GM18951 (cell line): Measurements from ENCODE around the gene FAM181B.

Experiments
- POLR2A ChIP-seq: IDR thresholded peaks from 4 replicates; pipeline ENCODE4 v1.6.1; 2011; ENCODE audit warnings: mild to moderate bottlenecking; ENCODE audit not compliant: insufficient read length, insufficient read depth; ENCODE audit errors: extremely low read depth
- in situ Hi-C: fragments of 300-500 bp; cut with MboI; formaldehyde crosslinking; loops from one replicate; pipeline ENCODE4 v1.12.0; 2022; ENCODE audit warnings: low sequenced_read_pairs, mixed read lengths, inconsistent platforms; ENCODE audit not compliant: unreplicated experiment

Gene FAM181B

DNA sequence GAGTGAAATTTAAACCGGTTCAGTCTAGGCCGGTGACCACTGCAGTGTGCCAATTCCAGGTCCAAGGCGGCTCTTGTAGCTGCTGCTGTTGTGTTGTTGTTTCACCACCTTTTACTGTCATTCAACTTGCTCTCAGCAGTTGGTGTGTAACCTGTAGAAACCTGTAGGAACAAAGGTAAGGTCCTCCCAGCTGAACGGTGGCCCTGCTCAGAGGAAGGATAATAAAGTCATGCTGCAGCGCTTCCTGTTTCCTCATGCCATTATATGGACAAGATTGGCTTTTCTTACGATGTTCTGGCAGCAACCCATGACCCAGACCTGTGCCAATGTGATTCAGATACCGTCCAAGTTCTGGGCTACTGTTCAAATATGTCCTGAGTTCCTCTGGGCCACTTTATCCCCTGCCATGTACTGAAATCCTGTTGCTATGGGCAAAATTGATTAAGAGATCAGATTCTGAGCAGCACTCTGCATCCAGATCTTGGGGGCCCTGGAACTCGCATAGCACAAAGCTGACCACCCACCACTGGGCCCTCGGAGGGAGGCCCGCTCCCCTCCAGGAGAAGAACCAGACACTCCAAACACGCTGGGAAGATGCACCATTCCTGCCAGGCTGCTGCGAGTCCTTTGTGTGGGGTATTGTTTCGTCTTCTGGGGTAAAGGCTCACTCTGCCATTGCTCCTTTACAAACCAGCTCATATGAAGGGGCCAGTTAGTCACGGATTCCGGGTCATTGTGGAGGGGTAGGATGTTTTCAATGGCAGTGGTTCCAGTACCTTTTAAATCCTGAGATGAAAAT is 13.2 kb downstream of the FAM181B start:
- in situ Hi-C loops = no loop called here
- no peak for TF ChIP-seq POLR2A

DNA sequence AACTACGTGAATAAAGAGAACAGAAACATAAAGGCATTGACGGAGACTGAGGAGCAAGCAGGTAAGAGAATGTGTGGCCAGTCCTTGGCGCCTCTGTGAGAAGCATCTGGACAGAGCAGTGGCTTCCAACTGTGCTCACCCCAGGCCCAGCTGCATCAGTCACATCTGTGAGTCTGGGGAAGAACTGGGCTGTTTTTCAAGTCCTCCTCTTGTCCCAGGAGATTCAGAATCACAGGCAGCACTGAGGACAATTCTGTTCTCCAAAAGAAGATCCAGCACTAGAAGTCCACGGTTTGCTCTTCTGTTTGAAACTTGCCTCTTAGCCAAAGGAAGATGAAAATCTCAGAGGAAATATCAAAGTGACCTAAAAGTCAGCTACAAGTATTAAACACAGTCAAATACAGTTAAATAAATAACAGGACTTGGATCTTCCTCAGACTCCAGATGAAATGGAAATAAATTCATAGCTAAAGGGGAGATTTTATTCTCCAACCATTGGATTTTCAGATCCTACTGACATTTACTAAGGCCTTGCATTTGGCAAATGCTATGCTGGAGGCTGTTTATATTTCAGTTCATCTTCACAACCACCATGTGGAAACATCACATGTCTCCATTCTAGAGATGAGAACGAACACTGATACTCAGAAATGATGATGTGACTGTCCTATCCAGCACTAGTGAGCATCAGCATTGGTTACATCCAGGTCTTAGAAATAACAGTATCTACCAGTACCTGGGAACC is 14.1 kb downstream of the FAM181B start:
- in situ Hi-C loops = no loop called here
- no peak for TF ChIP-seq POLR2A

DNA sequence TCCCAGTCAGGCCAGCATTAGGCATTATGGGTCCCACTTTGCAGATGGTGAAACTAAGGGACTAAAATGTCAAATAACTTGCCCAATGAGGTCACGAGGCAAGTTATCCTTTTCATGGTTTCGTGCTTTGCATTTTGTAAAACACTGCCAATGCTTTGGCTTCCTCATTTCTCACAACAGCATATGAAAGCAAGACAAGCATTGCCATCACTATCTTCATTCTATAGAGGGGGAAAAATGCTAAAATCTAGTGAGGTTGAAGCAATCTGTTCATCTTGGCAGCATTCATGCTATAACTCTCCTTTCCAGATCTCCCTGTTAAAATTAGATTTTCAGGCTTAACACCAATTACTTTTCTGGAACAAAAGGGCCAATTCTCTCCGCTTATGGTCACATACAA is 14.8 kb downstream of the FAM181B start:
- TF ChIP-seq POLR2A = no peak
- in situ Hi-C loops = no loop called here

DNA sequence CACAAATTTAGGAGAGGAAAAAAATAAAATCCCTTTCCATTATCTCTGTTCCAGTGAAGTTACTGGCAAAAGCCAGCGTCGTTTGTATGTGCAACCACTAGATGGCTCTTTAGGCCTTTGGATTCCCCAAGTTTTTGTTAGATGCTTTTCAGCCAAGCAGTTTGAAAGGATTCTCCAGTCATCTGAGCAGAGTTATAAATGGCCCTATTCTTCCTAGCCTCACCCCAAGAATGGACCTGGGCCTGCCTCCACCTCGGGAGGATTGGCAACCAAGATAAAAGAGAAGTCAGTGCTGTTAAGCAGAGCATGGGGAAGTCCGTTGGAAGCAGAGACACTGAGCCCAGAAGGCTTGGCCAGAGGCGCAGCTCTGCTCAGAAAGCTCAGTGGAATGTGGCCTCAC is 15.4 kb downstream of the FAM181B start:
- in situ Hi-C loops = no loop called here
- TF ChIP-seq POLR2A = no peak

DNA sequence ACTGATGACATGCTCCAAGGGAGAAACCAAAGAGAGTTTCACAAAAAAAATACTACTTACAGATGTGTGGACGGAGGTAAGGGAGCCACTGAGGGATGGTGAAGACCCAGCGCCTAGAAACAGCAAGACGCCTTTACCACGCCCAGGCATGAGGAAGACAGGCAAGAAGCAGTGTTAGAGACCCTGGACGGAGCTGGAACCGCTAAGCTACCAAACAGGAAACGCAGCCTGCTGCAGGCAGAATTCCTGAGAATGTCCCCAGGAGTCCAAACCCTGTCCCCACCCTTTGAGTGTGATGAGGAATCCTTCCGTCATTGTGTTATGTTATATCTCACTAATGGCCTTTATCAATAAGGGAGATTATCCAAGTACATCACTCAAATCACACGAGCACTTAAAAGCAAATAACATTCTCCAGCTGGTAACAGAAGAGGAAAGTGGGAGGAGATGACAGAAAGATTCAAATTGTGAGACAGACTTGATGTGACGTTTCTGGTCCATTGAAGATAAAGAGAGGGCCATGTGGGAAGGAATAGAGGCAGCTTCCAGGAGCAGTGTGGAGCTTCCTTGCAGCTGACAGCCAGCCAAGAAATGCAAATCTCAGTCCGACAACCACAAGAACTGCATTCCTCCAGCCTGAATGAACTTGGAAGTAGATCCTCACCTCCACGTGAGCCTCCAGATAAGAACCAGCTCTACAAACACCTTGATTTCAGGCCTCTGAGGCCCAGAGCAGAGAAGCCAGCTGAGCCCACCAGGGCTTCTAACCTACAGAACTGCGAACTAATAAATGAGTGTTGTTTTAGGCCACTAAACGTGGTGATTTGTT is 19.1 kb downstream of the FAM181B start:
- no peak for TF ChIP-seq POLR2A
- in situ Hi-C loops = no loop called here

DNA sequence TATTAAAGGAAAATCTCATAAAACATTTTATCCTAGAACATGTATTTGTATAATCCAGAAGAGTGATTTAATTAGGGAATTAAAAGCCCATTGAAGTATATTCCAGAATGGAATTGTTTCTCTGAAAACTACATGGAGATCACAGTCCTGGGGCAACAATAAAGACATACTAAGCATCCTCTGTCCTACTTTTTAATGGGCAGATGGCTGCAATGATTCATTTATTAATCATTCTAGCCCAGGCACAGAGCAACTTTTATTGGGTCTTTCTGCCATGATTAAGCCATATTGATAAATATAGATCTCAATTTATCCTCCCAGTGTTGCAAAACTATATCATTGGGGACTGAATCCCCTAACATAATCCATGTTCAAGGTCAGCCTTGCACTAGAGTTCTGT is 22.0 kb downstream of the FAM181B start:
- in situ Hi-C loops = no loop called here
- no peak for TF ChIP-seq POLR2A

DNA sequence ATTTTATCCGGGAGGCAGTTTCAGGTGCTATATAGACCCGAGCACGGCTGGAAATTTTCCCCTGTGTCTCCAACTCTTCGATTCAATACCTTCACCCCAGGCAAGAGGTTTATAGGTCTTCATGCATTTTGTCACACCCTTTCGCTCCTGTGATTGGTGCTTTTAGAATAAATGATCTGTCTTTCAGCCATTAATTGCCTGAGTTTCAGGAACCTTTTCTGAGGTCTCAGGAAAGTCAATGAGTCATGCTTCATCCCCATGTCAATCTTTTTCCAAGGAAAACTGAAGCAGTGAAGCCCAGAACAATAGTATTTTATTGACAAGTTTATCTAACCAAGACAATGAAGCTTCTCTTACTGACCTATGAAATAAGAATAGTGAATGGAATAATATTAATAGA is 29.9 kb downstream of the FAM181B start:
- in situ Hi-C loops = no loop called here
- TF ChIP-seq POLR2A = no peak

DNA sequence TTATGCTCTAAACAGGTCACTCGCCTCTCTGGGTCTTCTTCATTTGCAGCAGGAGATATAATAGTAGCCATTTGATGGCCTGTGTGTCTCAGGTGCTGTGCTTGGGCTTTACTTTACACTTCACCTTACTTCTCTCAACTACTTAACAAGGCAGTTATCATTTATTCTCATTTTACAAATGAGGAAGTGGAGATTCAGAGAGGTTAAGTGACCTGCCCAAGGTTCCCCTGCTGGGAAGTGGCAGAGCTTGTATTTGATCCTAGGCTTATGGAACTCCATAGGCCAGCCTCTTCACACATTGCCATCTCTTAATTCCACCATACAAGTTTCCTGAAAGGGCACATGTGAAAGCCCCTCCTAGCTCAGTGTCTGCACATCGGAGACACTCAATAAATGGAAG is 30.4 kb downstream of the FAM181B start:
- in situ Hi-C loops = no loop called here
- no peak for TF ChIP-seq POLR2A

DNA sequence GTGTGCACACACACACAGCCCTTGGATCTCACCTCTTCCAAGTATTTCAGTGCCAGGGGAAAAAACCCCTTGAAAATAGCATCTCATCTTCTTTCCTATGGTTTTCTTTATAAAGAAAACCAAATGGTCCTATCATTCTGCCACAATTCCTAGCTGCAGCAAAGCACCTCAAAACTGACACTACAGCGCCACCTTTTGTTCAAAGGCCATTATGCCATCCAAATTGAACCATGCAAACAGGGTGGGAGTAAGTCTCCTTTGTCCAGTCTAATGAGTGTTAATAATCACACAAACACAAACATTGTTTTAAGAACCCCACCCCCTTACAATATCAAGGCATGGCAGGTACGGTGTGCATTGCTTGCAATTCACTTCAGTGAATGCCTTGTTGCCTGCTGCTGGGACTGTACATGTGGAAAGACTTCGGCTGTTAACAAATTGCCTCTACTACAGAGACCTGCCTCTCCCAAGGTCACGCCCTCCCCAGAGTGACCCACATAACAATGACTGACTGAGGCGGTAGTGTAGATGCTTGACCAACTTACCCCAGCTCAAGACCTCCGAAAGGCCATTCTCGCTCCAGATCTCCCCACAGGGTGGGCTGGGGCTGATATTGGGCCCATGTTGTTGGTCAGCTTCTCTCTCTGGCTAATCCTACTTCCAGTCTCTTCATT is 31.7 kb downstream of the FAM181B start:
- in situ Hi-C loops = no loop called here
- no peak for TF ChIP-seq POLR2A

DNA sequence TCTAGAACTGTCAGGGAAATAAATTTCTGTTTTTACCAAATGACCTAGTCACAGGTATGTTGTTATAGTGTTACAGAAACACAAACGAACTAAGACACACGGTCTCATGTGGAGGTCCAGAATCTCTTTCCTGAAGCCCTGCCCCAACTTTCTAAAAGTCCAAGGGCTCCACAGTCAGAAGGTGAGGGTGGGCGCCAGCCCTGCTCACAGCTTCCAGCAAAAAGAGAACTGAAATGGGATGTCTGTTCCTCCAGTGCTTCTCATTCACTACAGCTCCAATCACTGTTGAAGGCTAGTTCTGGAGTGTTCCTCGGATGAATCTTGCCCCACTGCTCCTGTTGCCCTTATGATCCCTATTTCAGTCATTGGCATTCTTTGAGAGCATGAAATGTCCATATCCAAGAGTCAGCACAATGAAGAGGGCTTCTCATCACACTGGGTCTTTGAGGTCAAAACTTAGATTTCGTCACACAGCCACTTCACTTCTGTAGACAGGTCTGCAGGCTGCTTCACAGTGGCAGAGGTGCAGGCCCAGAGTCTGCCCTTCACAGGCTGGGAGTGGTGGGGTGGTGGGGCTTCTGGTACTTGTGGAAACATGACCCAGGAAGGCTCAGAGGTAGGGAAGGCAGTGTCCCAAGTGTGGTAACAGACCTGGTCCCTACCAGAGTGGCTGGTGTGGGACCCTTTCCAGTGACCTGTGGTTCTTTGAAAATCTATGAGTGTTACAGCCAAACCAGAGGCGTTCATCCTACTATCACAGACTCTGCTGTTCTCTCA is 34.9 kb downstream of the FAM181B start:
- TF ChIP-seq POLR2A = no peak
- in situ Hi-C loops = loop anchor here (25.0 kb wide), 1 partner anchor 1061 kb away; no protein-coding TSS in a partner anchor

DNA sequence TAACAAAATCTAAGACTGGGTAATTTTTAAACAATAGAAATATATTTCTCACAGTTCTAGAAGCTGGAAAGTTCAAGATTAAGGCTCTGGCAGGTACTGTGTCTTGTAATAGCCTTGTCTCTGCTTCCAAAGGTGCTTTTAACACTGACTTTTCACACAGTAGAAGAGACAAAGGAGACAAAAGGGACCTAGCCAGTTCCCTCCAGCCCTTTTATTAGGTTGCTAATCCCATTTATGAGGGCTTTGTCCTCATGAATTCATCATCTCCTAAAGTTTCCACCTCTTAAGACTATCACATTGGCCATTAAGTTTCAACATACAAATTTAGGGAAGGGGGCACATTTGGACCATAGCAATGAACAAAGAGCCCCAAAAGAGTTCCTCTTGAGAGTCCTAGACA is 40.7 kb downstream of the FAM181B start:
- in situ Hi-C loops = loop anchor here (25.0 kb wide), 1 partner anchor 1056 kb away; no protein-coding TSS in a partner anchor
- TF ChIP-seq POLR2A = no peak

DNA sequence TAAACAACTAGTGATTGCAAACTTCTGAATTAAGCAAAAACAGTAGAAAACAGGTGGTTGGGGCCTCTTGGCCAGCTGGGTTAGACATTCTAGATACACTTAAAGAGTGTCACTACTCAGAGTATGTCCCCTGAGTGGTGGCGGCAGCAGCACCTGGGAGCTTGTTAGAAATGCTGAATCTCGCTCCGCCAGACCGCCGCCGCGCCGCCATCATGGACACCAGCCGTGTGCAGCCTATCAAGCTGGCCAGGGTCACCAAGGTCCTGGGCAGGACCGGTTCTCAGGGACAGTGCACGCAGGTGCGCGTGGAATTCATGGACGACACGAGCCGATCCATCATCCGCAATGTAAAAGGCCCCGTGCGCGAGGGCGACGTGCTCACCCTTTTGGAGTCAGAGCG is 44.3 kb downstream of the FAM181B start:
- in situ Hi-C loops = loop anchor here (25.0 kb wide), 1 partner anchor 1052 kb away; no protein-coding TSS in a partner anchor
